ENCODE results near the gene CDON. TPM values are rescaled to one million over a fixed set of nuclear protein-coding genes. Genes with fewer than 3 reads are reported as not detected.

CDON gene
- total RNA-seq, 4 donors from 2014 or later = 1.0 to 2.0 (median 1.8) TPM

GRCh38 chr11:126034933-126035425 lies 27.7 kb downstream of the CDON start:
- H3K27me3 ChIP-seq = no peaks in the 10 kb centered on the region
- DNase-seq = no peak
- H3K36me3 ChIP-seq = no peaks in the 10 kb centered on the region
- H3K27ac ChIP-seq = no peak overlapping the region
- no peak for ATAC-seq
- no peak for TF ChIP-seq POLR2A (IDR thresholded peaks at IDR 0.05)
- TF ChIP-seq CTCF (IDR thresholded peaks at IDR 0.05 in 4 of 5, conservative IDR thresholded peaks at IDR 0.05 in 1 of 5) = no peak
- intact Hi-C loops (cut with DNase I; ENCODE audit: low total_unique reads) = no loop called here
- no peak overlapping the region for H3K4me3 ChIP-seq
- in situ Hi-C loops (cut with MboI; ENCODE audit: low sequenced_read_pairs in 4 of 4) = no loop called here
- no peaks in the 10 kb centered on the region for H3K9me3 ChIP-seq
- H3K4me1 ChIP-seq = peaks cover 0 to 2% of the 10 kb centered on the region in 2 donors

- DNase-seq (no peak), ATAC-seq (no peak)
- intact Hi-C loops (cut with DNase I; ENCODE audit: low total_unique reads) (no loop called here), in situ Hi-C loops (cut with MboI; ENCODE audit: low sequenced_read_pairs in 4 of 4) (no loop called here)
- Histone ChIP-seq H3K9me3 (no peaks in the 10 kb centered on the region), H3K36me3 (no peaks in the 10 kb centered on the region), H3K27me3 (no peaks in the 10 kb centered on the region), H3K4me1 (peaks cover 0 to 2% of the 10 kb centered on the region in 2 donors), H3K4me3 (no peak overlapping the region), H3K27ac (no peak overlapping the region)
- no peak for TF ChIP-seq CTCF (IDR thresholded peaks at IDR 0.05 in 4 of 5, conservative IDR thresholded peaks at IDR 0.05 in 1 of 5)
- TF ChIP-seq POLR2A (IDR thresholded peaks at IDR 0.05) = no peak
These were observed 28.4 kb downstream of the CDON start for GRCh38 chr11:126034039-126034932.

GRCh38 chr11:126032375-126032774 lies 30.3 kb downstream of the CDON start:
- Histone ChIP-seq H3K9me3 (no peaks in the 10 kb centered on the region), H3K4me3 (no peak overlapping the region), H3K27me3 (no peaks in the 10 kb centered on the region), H3K4me1 (peaks cover 0 to 2% of the 10 kb centered on the region in 2 donors), H3K27ac (no peak overlapping the region), H3K36me3 (no peaks in the 10 kb centered on the region)
- no peak for DNase-seq
- ATAC-seq = no peak
- in situ Hi-C loops (cut with MboI; ENCODE audit: low sequenced_read_pairs in 4 of 4) (no loop called here), intact Hi-C loops (cut with DNase I; ENCODE audit: low total_unique reads) (no loop called here)
- TF ChIP-seq CTCF (IDR thresholded peaks at IDR 0.05 in 4 of 5, conservative IDR thresholded peaks at IDR 0.05 in 1 of 5) = no peak

GRCh38 chr11:126029805-126030204 lies 32.9 kb downstream of the CDON start:
- H3K36me3 ChIP-seq = no peaks in the 10 kb centered on the region
- H3K27me3 ChIP-seq = no peaks in the 10 kb centered on the region
- no peak for DNase-seq
- intact Hi-C loops (cut with DNase I; ENCODE audit: low total_unique reads) = no loop called here
- peak; percentile 26 to 41 for ATAC-seq
- in situ Hi-C loops (cut with MboI; ENCODE audit: low sequenced_read_pairs in 4 of 4) = no loop called here
- H3K9me3 ChIP-seq = no peaks in the 10 kb centered on the region
- TF ChIP-seq POLR2A (IDR thresholded peaks at IDR 0.05) (no peak), CTCF (IDR thresholded peaks at IDR 0.05 in 4 of 5, conservative IDR thresholded peaks at IDR 0.05 in 1 of 5) (no peak)
- H3K4me3 ChIP-seq = no peak overlapping the region
- peak overlapping the region in 1 of 4 donors; percentile 30 for H3K27ac ChIP-seq
- no peaks in the 10 kb centered on the region for H3K4me1 ChIP-seq

All from gastrocnemius medialis (tissue), 4 donors.